ENCODE measurements around the gene LRP1B.

LRP1B gene

DNA sequence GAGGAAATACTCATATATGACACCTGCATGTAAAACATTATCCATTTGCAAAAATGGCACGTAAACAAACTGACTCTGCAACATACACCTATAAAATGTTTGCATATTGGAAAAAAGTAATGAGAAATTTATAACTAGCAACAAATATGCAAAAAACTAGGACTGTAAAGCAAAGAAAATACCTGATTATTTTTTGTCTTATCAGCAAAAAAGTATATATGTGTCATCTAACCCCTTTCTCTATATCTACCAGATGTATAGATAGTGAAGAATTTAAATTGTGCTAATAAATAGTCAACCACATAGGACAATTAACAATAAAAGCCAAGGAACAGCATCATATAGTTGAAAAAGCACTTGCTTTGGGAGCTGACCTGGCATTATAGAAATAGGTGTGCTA is 543.8 kb downstream of the LRP1B start:
- DNase-seq (ENCODE audit: low read depth) = no peak

GRCh38 chr2:141582213-141582612 is 548.6 kb downstream of the LRP1B start:
- no peak for DNase-seq (ENCODE audit: low read depth)

DNA sequence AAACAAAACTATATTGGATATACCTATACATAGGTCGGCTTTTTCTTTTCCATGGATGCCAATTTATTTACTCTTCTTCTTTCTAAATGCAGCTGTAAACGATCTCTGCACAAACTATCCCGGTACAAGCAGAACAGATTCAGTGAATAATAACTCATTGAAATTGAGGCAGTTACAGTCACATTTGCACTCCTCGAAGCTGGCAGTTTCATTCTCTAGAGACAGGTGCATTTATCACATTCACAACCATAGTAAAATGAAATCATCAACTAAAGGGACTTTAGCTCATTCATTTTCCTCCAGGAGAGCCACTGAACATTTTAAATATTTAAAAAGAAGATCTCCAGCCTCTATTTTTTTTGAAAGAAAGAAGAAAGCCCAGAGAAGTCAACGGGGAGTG is 551.7 kb downstream of the LRP1B start:
- no peak for DNase-seq (ENCODE audit: low read depth)

DNA sequence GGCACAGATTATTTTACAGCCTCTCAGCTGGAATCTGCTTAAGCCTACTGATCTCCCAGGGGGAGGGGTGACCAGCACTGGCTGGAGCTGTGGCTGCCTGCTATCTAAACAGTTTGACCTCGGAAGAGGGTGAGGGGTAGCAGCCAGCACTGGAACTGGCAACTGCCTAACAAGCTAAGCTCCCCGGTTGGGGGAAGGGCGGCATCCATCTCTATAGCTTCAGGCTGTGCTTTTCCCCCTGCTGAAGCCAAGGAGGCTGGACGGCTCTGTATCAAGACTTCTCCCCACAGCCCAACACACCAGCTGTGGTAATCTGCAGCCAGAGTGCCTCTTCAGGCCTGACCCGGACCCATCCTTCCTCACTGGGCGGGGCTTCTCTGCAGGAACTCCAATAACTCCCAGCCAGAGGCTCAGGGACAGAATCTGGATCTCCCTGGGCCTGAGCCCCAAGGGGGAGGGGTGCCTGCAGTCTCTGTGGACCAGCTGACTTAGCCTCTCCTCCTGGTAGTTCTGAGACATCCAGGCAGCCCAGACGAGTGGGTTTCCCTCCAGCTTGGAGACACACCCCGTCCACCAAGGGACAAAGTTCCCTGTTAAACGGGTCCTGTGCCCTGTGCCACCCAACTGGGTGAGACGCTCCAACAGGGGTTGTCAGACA is 560.2 kb downstream of the LRP1B start:
- no peak for DNase-seq (ENCODE audit: low read depth)

DNA sequence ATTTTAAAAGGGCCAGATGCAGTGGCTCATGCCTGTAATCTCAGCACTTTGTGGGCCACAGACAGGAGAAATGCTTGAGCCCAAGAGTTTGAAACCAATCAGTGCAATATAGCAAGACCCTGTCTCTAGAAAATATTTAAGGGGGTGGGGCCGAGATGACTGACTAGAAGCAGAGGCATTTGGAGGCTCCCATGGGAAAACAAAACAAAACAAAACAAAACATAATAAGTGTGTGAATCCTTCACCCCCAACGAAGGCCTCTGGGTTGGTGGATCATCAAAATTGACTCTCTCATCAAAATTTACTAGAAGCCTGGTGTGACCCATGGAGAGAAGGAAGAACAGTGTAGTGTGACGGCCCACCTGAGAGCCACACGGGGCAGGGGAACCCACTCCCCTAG is 560.9 kb downstream of the LRP1B start:
- no peak for DNase-seq (ENCODE audit: low read depth)

DNA sequence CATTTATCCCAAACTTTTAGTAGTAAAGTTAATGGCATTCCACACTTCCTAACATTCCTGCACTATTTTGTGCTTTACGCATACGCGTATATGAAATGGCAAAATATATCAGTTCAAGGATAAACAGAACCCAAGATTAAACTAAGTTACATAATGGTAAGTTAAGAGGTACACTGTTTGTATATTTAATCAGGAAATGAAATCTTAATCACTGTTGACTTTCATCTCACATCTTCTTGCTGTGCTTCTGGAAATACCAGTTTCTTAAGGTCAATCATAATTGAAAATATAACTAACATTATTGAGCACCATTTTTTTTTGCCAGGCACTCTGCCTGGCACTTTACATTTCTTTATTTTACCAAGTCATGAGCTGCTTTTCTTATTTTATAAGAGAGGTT is 565.2 kb downstream of the LRP1B start:
- no peak for DNase-seq (ENCODE audit: low read depth)

- DNase-seq (ENCODE audit: low read depth) = no peak
Measured at GRCh38 chr2:141560723-141561122, 570.1 kb downstream of the LRP1B start.

- DNase-seq (ENCODE audit: low read depth) = peak; percentile 100
Measured at GRCh38 chr2:141557329-141558095, 573.3 kb downstream of the LRP1B start.

GRCh38 chr2:141555876-141556470 is 574.8 kb downstream of the LRP1B start:
- DNase-seq (ENCODE audit: low read depth) = peak; percentile 60

DNA sequence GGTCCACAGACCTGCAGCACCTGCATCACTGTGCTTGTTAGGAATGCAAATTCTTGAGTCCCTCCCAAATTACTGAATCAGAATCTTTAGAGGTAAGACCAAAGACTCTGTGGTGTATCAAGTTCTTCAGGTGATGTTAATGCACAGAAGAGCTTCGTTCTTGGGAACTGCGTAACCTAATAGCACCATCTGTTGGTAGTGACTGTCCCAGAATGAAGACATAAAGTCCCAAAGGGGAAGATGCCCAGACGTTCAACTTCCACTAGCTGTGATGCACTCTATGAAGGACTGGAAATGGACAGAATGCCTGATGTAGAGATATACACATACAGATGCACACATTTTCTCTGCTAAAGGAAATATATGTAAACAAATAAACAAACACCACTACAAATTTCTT is 576.0 kb downstream of the LRP1B start:
- peak; percentile 62 for DNase-seq (ENCODE audit: low read depth)

DNA sequence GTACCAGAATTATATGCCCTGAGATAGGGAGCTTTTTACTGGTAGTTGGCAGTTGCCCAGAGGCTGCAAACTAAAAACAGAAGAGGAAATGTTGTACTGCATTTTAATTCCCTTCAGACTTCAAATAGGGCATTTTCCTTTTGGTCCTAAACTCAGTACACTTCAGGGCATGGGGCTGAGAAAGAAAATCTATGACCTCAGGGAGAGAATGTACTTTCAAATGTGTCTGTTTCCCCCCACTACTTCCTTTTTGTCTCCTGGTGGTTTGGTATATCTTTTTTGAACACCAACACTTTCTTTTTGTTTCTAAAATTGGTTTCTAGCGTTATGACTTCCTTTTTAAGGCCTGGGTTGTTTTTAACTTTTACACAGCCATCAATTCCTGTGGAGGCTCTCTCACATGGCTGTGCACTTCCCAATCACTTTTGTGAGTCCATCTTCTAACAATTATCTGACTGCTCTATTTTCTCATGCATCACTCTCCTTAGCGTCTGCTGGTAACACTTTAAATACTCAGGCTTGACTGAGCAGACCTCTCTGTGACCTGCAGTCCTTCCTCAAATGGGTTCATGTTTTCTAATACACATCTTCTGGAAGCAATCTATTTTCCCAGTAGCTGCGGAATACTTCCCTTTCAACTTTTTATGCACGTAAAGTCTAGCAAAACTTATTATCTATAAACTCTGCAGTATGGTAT is 596.0 kb downstream of the LRP1B start:
- DNase-seq (ENCODE audit: low read depth) = no peak

DNA sequence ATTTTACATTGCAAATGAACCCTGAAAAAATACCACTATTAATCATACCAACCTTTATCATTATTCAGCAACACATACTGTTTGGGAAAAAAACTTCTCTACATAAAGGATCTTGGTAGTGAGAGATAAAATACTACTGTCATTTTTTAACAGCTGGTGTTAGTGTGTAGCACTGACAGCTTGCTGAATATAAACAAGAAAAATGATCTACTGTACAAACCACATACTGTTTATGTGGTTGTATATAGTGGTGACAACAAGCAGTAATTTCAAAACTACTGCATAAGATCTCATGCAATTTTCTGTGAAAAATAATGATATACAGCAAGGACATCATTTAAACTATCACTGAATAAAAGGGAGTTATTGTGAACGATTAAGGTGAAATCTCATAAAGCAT is 601.2 kb downstream of the LRP1B start:
- DNase-seq (ENCODE audit: low read depth) = peak; percentile 36

GRCh38 chr2:141528990-141529389 is 601.8 kb downstream of the LRP1B start:
- DNase-seq (ENCODE audit: low read depth) = no peak

- DNase-seq (ENCODE audit: low read depth) = no peak
Measured at GRCh38 chr2:141526760-141527159, 604.1 kb downstream of the LRP1B start.

DNA sequence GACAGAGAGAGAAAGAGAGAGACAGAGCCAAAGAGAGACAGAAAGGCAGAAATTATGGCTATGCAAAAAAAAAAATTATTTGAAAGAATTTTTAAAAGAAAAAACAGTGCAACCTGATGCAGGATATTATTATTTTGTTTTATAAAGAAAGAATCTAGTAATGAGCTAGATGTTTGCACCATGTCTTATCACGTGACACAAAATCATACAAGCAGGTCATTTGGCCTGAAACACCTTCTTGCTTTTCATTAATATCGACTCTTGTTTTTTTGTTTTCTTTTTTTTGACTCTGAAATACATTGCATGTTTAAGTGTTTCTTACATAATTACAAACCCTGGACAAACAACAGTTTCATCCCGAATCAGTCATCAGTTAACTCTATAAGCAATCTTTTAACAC is 606.0 kb downstream of the LRP1B start:
- DNase-seq (ENCODE audit: low read depth) = no peak

DNA sequence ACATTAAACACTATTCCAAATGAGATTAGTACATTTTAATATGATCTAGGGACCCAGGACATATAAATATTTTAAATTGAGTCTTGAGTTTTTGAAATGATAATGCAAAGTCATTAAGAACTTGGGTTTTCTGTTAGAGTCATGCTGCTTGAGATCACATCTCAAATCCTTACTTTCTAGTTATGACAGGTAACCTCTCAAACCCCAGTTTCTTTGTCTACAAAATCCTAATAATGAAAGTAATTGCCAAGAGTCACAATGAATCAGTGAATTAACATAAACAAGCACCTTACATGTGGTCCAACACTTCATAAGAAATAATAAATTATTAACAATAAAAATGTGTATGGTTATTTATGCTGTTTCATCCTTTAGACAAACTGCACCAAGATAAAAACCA is 607.6 kb downstream of the LRP1B start:
- no peak for DNase-seq (ENCODE audit: low read depth)

DNA sequence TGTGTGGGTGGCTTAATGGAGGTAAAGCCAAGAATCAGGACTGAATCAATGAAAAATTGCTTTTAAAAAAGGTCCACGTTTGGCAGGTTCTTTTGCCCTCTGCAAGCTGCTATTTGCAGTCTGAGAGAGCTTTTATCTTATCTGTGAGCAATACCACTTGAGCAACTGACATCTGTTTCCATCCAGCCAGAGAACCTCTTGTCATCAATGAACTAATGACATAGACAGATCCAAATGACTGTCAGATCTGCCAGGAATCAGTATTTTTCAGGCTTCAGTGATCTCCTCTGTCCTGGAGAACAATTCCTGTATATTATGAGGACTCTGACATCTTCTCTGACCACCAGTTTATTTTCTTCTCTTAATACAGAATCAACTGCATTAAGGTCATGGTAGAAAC is 608.1 kb downstream of the LRP1B start:
- DNase-seq (ENCODE audit: low read depth) = peak; percentile 61

- peak; percentile 5 for DNase-seq (ENCODE audit: low read depth)
Measured at GRCh38 chr2:141522048-141522447, 608.8 kb downstream of the LRP1B start.

GRCh38 chr2:141519906-141520305 is 610.9 kb downstream of the LRP1B start:
- DNase-seq (ENCODE audit: low read depth) = no peak

- peak; percentile 44 for DNase-seq (ENCODE audit: low read depth)
Measured at GRCh38 chr2:141517852-141518421, 612.9 kb downstream of the LRP1B start.

- no peak for DNase-seq (ENCODE audit: low read depth)
Measured at GRCh38 chr2:141517180-141517851, 613.5 kb downstream of the LRP1B start.

DNA sequence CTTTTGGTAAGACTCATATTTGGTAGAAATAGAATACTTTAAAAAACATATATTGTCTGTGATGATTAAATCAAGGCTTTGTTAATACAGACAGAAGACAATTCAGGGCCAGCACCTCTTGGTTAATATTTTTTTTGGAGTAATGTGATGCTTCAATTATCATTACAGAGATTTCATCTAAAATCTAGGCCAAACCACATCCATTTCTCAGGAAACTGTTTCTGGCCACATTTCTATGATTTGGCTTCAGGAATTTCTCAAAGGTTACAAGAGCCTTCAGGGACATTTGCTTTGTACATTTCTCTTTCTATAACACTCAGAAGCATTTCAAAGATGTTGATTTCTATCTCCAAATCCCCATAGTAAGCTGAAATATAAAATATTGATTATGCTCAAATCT is 614.9 kb downstream of the LRP1B start:
- peak; percentile 17 for DNase-seq (ENCODE audit: low read depth)

Measured in amniotic epithelial cell (primary cell).